Measurements from ENCODE around the gene SLC6A11.

Gene SLC6A11

DNA sequence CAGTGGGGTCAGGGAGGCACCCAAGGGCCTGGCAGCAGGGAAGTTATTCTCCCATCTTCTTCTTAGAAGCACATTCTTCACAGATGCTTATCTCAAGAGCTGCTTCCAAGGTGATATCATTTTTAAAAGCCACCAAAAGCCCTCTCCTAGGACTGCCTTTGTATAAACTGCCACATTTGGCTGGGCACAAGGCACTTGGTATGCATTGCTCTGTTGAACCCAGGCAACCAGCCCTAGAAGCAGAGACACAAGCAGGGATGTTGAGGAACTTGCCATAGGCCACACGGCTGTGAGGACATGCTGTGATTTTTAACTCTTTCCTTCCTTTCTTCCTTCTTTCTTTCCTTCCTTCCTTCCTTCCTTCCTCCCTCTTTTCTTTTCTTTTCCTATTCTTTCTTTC lies 169.2 kb downstream of the SLC6A11 start:
- DNase-seq = no peak

- no peak for DNase-seq
These were observed 170.6 kb downstream of the SLC6A11 start for GRCh38 chr3:10986592-10986991.

GRCh38 chr3:10988001-10988665 lies 172.1 kb downstream of the SLC6A11 start:
- DNase-seq = no peak

DNA sequence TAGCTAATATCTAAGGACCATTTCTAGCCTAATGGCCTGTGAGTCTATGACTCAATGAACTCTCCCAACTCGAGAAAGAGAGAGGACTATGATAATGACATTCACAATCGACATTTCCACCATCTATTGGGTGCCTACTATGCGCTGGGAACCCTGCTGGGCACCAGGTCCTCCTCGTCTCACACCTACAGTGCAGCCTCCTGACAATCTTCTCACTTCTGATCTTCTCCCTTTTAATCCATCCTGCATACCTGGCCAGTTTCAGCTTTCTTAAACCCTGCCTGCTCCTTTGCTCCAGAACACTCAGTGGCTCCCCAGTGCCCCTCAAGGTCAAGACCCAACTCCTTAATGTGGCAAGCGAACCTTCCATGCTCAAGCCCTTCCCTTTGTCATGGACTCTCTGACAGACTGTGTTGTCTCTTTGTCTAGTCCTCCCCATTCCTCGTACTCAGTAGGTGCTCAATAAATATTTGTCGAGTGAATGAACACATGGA lies 173.0 kb downstream of the SLC6A11 start:
- no peak for DNase-seq
